Left hindlimb (tissue), 1 donor: ENCODE results near the gene CD70.
"Not testable (repeated sequence)": the region's sequence is repeated elsewhere in the genome, so short reads cannot be mapped to it uniquely, and the experiment has no call there.

Source experiments
- DNase-seq: peaks from one replicate; pipeline ENCODE4 v3.0.0-alpha.2; 2018

CD70 gene

DNA sequence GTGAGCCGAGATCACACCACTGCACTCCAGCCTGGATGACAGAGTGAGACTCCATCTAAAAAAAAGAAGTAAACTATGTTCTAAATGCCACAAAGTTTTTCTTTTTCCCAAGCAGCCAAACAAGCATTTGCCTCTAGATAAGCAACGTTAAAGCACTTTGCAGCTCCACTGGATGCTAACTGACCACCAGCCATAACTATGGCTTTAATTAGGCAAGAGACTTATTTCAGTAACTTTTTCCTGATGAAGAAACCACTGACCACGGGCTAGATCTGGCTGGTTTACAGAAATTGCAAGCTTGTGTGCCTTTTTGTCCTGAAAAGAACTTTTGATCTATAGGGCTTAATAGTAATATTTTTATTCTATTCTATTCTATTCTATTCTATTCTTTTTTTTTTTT lies 22.1 kb downstream of the CD70 start:
- no peak for DNase-seq

DNA sequence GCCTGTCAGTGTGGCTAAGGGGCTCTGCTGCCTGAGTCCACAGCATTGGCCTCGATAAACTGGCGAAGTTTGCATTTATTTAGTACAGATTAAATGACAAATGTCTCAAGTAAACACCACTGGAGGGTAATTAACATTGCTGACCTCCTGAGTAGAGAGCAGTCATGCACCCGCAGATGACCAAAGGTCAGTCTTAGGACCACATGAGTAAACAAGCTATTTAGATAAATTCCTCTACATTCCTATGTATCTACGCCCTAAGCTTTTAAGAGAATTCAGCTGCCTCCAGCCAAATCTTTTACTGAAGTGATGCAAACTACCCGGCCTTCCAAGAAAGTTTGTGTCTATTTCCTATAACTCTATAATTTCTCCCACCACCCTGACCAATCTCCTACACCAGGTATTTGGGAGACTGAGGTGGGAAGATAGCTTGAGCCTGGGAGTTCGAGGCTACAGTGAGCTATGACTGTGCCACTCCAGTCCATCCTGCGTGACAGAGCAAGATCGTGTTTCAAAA lies 22.9 kb downstream of the CD70 start:
- no peak for DNase-seq

DNA sequence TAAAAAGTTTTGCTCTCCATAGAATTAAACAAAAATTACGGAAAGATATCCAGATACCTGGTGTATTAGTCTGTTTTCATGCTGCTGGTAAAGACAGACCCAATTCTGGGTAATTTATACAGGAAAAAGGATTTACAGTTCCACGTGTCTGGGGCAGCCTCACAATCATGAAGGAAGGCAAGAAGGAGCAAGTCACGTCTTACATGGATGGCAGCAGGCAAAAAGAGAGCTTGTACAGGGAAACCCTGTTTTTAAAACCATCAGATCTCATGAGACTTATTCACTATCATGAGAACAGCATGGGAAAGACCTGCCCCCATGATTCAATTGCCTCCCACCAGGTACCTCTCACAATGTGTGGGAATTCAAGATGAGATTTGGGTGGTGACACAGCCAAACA lies 24.2 kb downstream of the CD70 start:
- not testable (repeated sequence) for DNase-seq

DNA sequence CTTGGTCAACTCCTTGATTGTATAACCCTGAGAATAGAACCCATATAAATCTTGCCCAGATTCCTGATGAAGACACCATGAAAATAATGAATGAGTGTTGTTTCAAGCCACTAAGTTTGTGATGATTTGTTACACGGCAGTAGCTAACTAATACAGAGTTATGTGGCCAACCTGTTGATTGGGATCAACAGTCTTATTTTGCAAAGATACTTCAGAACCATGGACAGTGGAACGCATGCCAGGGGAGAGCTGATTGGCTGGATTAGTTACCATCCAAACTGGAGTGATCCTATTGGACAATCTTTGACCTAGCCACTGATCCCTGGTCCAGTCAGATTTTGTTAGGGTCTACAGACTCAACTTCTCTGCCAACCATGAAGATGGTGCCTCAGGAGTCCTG lies 26.6 kb downstream of the CD70 start:
- DNase-seq: no peak

DNA sequence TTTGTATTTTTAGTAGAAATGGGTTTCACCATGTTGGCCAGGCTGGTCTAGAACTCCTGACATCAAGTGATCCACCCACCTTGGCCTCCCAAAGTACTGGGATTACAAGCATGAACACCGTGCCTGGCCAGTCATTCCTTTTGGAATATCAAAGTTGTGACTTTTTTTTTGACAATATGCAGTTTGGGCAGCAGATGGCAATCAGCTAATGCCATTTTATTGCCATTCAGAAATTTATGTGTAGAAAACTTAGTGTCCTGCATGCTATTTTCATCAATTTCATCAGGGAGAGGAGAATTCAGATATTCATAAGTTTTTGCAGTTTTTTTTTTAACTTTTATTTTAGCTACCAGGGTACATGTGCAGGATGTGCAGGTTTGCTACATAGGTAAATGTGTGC lies 28.5 kb downstream of the CD70 start:
- DNase-seq: not testable (repeated sequence)

DNA sequence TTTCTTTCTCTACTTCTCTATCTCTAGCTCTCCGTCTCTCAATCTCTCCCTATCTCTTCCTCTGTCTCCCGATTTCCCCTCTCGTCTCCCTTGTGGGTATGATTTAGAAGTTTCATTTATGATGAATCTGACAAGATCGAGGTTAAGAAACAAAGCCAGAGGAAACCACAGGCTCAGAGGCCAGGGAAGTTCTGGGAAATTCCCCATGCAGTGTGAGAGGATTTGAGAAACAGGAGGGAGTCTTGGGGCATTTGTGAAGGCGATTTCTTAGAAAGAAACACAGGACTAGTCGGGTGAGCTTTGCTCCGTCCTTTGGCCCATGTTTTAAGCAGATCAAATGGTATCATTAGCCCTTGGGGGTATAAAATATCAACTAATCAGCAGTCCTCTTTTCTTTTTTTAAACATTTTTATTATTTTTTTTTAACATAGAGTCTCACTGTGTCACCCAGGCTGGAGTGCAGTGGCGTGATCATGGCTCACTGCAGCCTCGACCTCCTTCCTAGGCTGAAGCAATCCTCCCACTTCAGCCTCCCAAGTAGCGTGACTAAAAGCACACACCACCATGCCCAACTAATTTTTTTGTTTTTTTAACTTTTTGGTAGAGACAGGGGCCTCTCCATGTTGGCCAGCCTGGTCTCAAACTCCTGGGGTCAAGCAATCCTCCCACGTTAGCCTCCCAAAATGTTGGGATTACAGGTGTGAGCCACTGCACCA lies 34.3 kb downstream of the CD70 start:
- no peak for DNase-seq

DNA sequence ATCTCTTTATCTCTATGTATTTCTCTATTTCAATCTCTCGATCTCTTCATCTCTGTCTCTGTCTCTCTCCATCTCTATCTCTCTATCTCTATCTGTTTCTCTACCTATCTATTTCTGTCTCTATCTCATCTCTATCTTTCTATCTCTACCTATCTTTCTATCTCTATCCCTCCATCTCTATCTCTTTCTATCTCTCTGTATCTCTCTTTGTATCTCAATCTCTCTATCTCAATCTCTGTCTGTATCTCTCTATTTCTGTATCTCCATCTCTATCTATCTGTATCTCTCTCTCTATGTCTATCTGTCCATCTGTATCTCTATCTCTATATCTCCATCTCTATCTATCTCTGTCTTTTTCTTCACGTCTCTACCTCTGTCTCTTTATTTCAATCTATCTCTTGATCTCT lies 34.9 kb downstream of the CD70 start:
- no peak for DNase-seq

DNA sequence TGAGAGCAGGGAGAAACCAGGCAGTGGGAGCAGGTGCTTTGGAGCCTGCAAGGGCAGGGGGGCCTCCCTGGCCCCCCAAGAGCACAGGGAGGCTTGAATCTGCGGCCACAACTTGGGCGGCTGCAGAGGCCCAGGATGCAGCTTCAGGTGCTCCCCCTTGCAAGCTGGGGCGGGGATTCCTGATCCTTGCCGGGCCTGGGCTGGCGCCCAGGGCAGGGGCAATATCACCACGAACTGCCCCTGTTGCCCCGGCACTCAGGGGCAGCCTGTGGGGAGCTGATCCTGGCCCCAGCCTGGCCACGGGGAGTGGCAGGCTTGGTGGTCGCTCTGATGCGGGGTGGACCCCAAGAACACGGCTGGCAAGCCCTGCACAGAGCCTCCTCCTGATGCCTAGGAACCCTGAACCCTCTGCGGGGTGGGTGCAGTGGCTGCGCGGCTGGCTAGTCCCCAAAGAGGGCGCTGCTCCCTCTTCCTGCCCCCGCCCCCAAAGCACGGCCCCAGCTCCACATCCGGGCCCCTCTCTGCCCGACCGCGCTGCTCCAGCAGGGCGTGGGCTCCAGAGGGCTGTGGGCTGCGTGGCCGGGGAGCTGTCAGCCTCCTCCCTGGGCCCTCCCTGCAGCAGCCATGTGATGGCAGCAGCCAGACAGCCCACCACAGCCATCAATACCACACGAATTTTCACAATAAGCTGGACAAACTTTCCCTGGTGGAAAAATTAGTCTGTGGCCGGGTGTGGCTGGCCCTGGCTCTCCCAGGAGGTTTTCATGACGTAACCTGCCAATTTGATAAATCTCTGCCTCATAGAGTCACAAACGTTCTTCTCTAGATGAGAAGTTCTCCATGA lies 39.1 kb downstream of the CD70 start:
- DNase-seq: peak; percentile 42

DNA sequence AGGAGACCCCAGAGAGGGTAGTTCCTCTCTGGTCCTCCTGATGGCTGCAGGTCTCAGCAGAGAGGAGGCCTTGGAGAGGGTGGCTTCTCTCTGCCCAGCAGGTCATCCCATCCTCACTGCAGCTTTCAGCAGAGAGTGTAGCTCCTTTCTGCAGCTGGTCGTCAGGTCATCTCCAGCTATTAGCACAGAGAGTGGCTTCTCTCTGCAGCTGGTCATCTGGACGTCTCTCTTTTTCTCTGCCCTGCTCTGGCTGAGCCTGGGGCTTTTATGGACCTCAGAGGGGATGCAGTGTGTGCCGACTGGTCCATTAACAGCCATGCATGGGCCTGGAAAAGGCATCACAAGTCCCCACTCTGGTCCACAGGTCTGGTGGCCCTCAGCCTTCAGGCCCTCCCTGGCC lies 39.9 kb downstream of the CD70 start:
- no peak for DNase-seq

DNA sequence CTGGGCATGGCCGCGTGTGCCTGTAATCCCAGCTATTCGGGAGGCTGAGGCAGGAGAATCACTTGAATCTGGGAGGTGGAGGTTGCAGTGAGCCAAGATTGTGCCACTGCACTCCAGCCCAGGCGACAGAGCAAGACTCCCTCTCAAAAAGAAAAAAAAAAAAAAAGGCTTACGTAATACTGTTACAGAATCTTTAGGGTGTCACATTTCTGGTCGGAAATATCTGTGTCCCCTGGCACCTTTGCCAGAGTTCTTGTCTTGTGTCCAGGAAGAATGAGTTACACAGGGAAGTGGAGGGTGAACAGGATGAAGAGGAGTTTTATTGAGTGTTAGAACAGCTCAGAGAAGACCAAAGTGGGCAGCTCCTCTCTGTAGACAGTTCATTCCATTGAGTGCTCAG lies 40.3 kb downstream of the CD70 start:
- DNase-seq: not testable (repeated sequence)

DNA sequence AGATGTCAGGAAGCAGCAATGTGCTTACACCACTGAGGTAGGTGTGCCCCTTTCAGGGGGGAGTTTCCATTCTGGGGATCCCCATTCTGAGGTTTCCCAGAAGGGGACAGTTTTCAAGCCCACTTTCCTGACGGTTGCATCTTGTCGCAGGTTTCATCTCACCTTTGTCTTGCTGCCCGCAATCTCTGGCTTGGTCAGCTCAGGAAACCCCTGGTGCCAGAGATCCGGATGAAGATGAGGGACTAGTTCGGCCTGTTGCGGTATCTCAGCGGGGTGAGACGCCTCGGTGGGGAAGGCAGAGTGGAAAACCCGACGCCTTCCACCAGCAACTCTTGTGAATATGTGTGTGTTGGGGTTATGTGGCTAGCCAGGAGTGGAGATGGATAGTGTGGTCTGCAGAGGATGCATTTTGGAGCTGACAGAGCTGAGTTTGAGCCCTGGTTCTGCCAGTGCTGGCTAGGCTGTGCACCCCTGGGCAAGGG lies 47.0 kb downstream of the CD70 start:
- DNase-seq: no peak

DNA sequence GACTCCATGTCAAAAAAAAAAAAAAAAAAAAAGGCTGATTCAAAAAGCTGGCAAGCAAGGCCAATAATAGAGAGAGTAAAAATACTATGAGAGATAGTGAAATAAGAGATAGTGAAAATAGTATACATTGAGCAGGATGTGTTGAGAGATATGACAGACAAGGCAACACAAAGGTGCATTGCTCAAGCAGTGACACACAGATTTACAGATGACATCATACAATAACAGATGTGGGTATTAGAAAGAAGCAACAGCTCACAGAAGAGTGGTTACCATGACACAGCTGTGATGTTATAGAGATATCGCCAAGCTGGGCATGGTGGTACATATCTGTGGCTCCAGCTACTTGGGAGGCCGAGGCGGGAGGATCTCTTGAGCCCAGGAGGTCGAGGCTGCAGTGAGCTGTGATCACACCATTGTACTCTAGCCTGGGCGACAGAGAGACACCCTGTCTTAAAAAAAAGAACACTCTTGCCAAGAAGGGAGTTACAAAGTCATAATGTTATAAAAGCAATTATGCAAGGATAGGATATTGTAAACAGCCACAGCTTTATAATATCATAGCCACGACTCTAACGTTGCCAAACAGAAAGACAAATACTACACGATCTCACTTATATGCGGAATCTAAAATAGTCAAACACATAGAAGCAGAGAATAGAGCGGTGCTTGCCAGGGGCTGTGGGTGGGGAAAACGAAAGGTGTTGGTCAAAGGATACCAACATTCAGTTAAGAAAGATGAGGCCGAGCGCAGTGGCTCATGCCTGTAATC lies 49.8 kb downstream of the CD70 start:
- DNase-seq: no peak

DNA sequence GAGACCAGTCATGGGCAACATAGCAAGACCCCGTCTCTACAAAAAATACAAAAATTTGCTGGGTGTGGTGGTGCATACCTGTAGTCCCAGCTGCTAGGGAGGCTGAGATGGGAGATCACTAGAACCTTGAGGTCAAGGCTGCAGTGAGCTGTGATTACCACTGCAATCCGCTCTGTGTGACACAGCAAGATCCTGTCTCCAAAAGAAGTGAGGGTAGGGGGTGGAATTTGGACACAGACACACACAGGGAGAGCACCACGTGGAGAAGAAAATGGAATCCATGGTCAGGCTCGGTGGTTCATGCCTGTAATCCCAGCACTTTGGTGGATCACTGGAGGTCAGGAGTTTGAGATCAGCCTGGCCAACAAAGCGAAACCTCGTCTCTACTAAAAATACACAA lies 51.4 kb downstream of the CD70 start:
- no peak for DNase-seq
